Measurements from ENCODE around the gene LRRC4B. TPM values are rescaled to one million over a fixed set of nuclear protein-coding genes. Genes with fewer than 3 reads are reported as not detected.

LRRC4B gene
- polyA plus RNA-seq, 1 donor (not counting 4 experiments of a cell fraction or from before 2014, with no cell fraction given): not detected

DNA sequence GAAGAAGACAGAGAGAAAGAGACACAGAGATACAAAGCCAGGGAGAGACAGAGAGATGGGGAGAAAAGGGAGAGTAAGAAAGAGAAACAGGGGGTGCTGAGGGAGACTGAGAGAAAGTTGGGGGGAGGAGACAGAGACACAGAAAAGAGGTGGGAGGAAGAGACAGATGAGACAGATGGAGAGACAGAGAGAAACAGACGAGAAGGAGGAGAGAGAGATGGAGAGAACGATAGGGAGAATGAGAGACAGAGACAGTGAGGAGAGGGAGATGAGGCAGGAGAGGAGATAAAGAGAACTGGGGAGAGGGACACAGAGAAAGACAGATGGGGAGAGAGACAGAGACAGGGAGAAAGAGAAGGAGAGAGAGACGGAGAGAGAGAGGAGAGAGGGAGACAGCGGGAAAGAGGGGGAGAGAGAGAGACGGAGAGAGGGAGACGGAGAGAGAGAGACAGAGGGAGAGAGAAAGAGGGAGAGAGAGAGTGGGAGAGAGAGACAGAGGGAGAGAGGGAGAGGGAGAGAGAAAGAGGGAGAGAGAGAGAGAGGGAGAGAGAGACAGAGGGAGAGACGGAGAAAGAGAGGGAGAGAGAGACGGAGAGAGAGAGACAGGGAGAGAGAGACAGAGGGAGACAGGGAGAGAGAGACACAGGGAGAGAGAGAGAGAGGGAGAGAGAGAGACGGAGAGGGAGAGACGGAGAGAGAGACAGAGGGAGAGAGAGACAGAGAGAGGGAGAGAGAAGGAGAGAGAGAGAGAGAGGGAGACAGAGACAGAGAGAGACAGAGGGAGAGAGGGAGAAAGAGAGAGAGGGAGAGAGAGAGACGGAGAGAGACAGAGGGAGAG lies 69.8 kb downstream of the LRRC4B start:
- H3K9me1 ChIP-seq (ENCODE audit: control insufficient read depth, extremely low read depth, insufficient read depth, low read length): no peaks in the 10 kb centered on the region
- H3K4me2 ChIP-seq (ENCODE audit: control insufficient read depth, extremely low read depth, insufficient read depth, low read depth, low read length): no peak overlapping the region
- no peak overlapping the region for H3K27ac ChIP-seq (ENCODE audit: control insufficient read depth, insufficient read depth, low read length)
- dilution Hi-C loops (cut with MboI; ENCODE audit: extremely low pct_ligation_motif_present, low sequenced_read_pairs): no loop called here
- H3K79me2 ChIP-seq (ENCODE audit: control insufficient read depth, insufficient read depth, low read length): no peaks in the 10 kb centered on the region
- no peak for DNase-seq (ENCODE audit: low read depth, low spot score)
- no peak overlapping the region for H2AFZ ChIP-seq (ENCODE audit: control insufficient read depth, low read length)
- no peak for FAIRE-seq
- TF ChIP-seq, protein P1, sequence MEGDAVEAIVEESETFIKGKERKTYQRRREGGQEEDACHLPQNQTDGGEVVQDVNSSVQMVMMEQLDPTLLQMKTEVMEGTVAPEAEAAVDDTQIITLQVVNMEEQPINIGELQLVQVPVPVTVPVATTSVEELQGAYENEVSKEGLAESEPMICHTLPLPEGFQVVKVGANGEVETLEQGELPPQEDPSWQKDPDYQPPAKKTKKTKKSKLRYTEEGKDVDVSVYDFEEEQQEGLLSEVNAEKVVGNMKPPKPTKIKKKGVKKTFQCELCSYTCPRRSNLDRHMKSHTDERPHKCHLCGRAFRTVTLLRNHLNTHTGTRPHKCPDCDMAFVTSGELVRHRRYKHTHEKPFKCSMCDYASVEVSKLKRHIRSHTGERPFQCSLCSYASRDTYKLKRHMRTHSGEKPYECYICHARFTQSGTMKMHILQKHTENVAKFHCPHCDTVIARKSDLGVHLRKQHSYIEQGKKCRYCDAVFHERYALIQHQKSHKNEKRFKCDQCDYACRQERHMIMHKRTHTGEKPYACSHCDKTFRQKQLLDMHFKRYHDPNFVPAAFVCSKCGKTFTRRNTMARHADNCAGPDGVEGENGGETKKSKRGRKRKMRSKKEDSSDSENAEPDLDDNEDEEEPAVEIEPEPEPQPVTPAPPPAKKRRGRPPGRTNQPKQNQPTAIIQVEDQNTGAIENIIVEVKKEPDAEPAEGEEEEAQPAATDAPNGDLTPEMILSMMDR (optimal IDR thresholded peaks at IDR 0.05 in 1 of 3, IDR thresholded peaks at IDR 0.05 in 1 of 3, conservative IDR thresholded peaks at IDR 0.05 in 1 of 3; ENCODE audit: extremely low read depth in 1 of 3, insufficient read depth in 2 of 3, low read length in 3 of 3): no peak
- no peak for TF ChIP-seq EZH2 (IDR thresholded peaks at IDR 0.05; ENCODE audit: low read length)
- no peaks in the 10 kb centered on the region for H3K4me1 ChIP-seq (ENCODE audit: control insufficient read depth, extremely low read depth, insufficient read depth, low read length)
- peaks cover 6% of the 10 kb centered on the region for H3K27me3 ChIP-seq (ENCODE audit: control insufficient read depth, extremely low read depth, insufficient read depth, low read length)
- H3K9ac ChIP-seq (ENCODE audit: control insufficient read depth, extremely low read depth, insufficient read depth, low read length): no peak overlapping the region
- no peak overlapping the region for H3K4me3 ChIP-seq (ENCODE audit: control insufficient read depth in 2 of 3, extremely low read depth in 1 of 3, insufficient read depth in 2 of 3, low read depth in 1 of 3, low read length in 3 of 3)
- H3K9me3 ChIP-seq (ENCODE audit: control insufficient read depth, low read depth, low read length): no peaks in the 10 kb centered on the region
- H4K20me1 ChIP-seq (ENCODE audit: control insufficient read depth, extremely low read depth, insufficient read depth, low read length): no peaks in the 10 kb centered on the region
- H3K36me3 ChIP-seq (ENCODE audit: control insufficient read depth in 2 of 2, extremely low read depth in 1 of 2, insufficient read depth in 2 of 2, low read length in 2 of 2): no peaks in the 10 kb centered on the region

DNA sequence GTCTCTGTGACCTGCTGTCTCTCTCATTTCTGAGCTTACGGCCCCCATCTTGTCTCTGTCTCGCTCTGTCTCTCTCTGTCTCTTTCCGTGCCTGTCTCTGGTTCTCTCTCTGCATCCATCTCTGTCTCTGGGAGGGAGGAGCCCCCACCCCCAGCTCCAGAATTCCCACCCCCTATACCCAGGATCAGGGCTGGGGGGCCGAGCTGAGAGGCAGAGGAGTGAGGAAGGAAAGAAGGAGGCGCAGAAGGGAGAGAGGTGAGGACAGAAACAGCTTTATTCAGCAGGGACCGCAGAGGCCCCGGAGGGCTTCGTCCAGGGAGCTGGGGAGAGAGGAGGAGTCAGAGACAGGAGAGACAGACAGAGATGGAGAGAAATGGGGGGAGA lies 71.2 kb downstream of the LRRC4B start:
- H4K20me1 ChIP-seq (ENCODE audit: control insufficient read depth, extremely low read depth, insufficient read depth, low read length): no peaks in the 10 kb centered on the region
- FAIRE-seq (no peak), DNase-seq (ENCODE audit: low read depth, low spot score) (no peak)
- H3K79me2 ChIP-seq (ENCODE audit: control insufficient read depth, insufficient read depth, low read length): no peaks in the 10 kb centered on the region
- TF ChIP-seq EZH2 (IDR thresholded peaks at IDR 0.05; ENCODE audit: low read length): no peak
- TF ChIP-seq, protein P1 (optimal IDR thresholded peaks at IDR 0.05 in 1 of 3, IDR thresholded peaks at IDR 0.05 in 1 of 3, conservative IDR thresholded peaks at IDR 0.05 in 1 of 3; ENCODE audit: extremely low read depth in 1 of 3, insufficient read depth in 2 of 3, low read length in 3 of 3): no peak
- H3K9ac ChIP-seq (ENCODE audit: control insufficient read depth, extremely low read depth, insufficient read depth, low read length): no peak overlapping the region
- no peaks in the 10 kb centered on the region for H3K9me3 ChIP-seq (ENCODE audit: control insufficient read depth, low read depth, low read length)
- no peaks in the 10 kb centered on the region for H3K36me3 ChIP-seq (ENCODE audit: control insufficient read depth in 2 of 2, extremely low read depth in 1 of 2, insufficient read depth in 2 of 2, low read length in 2 of 2)
- no peak overlapping the region for H3K27ac ChIP-seq (ENCODE audit: control insufficient read depth, insufficient read depth, low read length)
- H3K4me3 ChIP-seq (ENCODE audit: control insufficient read depth in 2 of 3, extremely low read depth in 1 of 3, insufficient read depth in 2 of 3, low read depth in 1 of 3, low read length in 3 of 3): no peak overlapping the region
- peaks cover 18% of the 10 kb centered on the region for H3K27me3 ChIP-seq (ENCODE audit: control insufficient read depth, extremely low read depth, insufficient read depth, low read length)
- H2AFZ ChIP-seq (ENCODE audit: control insufficient read depth, low read length): no peak overlapping the region
- H3K4me1 ChIP-seq (ENCODE audit: control insufficient read depth, extremely low read depth, insufficient read depth, low read length): no peaks in the 10 kb centered on the region
- dilution Hi-C loops (cut with MboI; ENCODE audit: extremely low pct_ligation_motif_present, low sequenced_read_pairs): no loop called here
- H3K9me1 ChIP-seq (ENCODE audit: control insufficient read depth, extremely low read depth, insufficient read depth, low read length): no peaks in the 10 kb centered on the region
- H3K4me2 ChIP-seq (ENCODE audit: control insufficient read depth, extremely low read depth, insufficient read depth, low read depth, low read length): no peak overlapping the region
